ENCODE measurements around the gene UBTF.

UBTF gene

DNA sequence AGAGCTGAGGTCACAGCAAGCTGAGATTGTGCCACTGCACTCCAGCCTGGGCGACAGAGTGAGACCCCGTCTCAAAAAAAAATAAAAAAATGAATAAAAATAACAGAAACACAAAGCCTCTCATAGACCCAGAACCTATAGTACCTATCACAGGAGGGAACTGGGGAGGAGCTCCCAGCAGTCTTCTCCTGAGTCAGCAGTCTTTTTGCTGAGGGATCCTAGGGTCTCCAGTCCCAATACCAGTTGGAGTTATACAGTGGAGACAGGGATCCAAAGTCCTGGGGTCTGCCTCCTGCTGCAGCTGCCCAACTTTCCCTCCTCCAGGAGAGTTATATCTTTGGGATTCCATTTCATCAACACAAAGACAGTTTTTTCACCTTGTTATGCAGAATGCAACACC lies 36.5 kb downstream of the UBTF start:
- Histone ChIP-seq H3K4me2 (ENCODE audit: low read length) (no peak overlapping the region), H3K27me3 (ENCODE audit: control insufficient read depth, insufficient read depth, low read length) (no peaks in the 10 kb centered on the region)

DNA sequence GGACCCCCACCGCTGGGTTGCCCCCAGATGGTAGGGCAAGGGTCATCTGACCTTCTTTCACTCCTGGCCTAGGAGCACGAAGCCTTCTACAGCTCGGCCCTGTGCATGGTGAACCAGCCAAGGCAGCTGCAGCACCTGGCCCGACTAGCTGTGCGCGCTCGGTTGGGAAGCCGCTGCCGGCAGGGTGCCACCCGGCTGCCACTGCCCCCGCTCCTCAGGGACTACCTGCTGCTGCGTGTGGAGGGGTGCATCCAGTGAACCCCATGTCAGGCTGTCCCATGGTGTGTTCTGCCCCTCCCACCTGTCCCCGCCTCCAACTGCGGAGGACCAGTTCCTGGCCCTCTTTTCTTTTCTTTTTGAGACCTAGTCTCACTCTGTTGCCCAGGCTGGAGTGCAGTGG lies 41.3 kb downstream of the UBTF start:
- H2AFZ ChIP-seq: no peak overlapping the region
- H3K79me2 ChIP-seq: no peaks in the 10 kb centered on the region
- no peak overlapping the region for H3K9ac ChIP-seq
- TF ChIP-seq, protein P1, sequence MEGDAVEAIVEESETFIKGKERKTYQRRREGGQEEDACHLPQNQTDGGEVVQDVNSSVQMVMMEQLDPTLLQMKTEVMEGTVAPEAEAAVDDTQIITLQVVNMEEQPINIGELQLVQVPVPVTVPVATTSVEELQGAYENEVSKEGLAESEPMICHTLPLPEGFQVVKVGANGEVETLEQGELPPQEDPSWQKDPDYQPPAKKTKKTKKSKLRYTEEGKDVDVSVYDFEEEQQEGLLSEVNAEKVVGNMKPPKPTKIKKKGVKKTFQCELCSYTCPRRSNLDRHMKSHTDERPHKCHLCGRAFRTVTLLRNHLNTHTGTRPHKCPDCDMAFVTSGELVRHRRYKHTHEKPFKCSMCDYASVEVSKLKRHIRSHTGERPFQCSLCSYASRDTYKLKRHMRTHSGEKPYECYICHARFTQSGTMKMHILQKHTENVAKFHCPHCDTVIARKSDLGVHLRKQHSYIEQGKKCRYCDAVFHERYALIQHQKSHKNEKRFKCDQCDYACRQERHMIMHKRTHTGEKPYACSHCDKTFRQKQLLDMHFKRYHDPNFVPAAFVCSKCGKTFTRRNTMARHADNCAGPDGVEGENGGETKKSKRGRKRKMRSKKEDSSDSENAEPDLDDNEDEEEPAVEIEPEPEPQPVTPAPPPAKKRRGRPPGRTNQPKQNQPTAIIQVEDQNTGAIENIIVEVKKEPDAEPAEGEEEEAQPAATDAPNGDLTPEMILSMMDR (IDR thresholded peaks at IDR 0.05): no peak
- no peaks in the 10 kb centered on the region for H3K36me3 ChIP-seq (ENCODE audit: control insufficient read depth, insufficient read depth, low read length)
- H3K4me3 ChIP-seq (ENCODE audit: low read depth, low read length): no peak overlapping the region
- no peak overlapping the region for H3K4me2 ChIP-seq (ENCODE audit: low read length)
- H3K27ac ChIP-seq: no peak overlapping the region
- H3K27me3 ChIP-seq (ENCODE audit: control insufficient read depth, insufficient read depth, low read length): no peaks in the 10 kb centered on the region
- no peaks in the 10 kb centered on the region for H3K9me3 ChIP-seq (ENCODE audit: control insufficient read depth, low read length)
- no peaks in the 10 kb centered on the region for H3K4me1 ChIP-seq

More for the DNA sequence above, 36.5 kb downstream of the UBTF start:
- H3K4me1 ChIP-seq: peaks cover 12% of the 10 kb centered on the region
- no peak overlapping the region for H3K4me3 ChIP-seq (ENCODE audit: low read depth, low read length)
- H3K27ac ChIP-seq: no peak overlapping the region
- H3K9me3 ChIP-seq (ENCODE audit: control insufficient read depth, low read length): no peaks in the 10 kb centered on the region
- H2AFZ ChIP-seq: no peak overlapping the region
- peaks cover 4% of the 10 kb centered on the region for H3K79me2 ChIP-seq
- H3K9ac ChIP-seq: no peak overlapping the region
- H3K36me3 ChIP-seq (ENCODE audit: control insufficient read depth, insufficient read depth, low read length): no peaks in the 10 kb centered on the region
- TF ChIP-seq, protein P1 (IDR thresholded peaks at IDR 0.05): no peak

DNA sequence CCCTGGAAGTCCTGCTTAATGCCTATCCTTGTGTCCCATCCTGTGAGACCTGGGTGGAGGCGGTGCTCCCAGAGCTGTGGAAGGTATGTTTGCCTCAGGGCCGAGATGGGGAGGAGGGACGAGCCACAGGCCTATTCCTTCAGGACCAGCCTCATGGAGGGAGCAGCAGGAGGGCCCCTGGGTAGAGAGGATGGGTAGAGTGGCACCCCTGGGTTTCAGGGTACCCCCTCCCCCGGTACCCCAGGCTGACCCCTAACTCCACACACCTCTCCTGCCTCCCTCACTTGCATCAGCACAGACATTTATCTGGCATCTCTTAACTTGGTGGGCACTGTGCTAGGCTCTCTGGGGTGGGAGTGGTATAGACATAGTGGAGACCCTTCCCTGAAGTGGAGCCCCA lies 41.8 kb downstream of the UBTF start:
- Histone ChIP-seq H3K4me2 (ENCODE audit: low read length) (no peak overlapping the region), H3K79me2 (no peaks in the 10 kb centered on the region), H3K27me3 (ENCODE audit: control insufficient read depth, insufficient read depth, low read length) (no peaks in the 10 kb centered on the region), H3K4me1 (no peaks in the 10 kb centered on the region), H3K9ac (no peak overlapping the region), H3K27ac (no peak overlapping the region), H2AFZ (no peak overlapping the region), H3K4me3 (ENCODE audit: low read depth, low read length) (no peak overlapping the region), H3K9me3 (ENCODE audit: control insufficient read depth, low read length) (no peaks in the 10 kb centered on the region), H3K36me3 (ENCODE audit: control insufficient read depth, insufficient read depth, low read length) (no peaks in the 10 kb centered on the region)
- TF ChIP-seq, protein P1 (IDR thresholded peaks at IDR 0.05): no peak

DNA sequence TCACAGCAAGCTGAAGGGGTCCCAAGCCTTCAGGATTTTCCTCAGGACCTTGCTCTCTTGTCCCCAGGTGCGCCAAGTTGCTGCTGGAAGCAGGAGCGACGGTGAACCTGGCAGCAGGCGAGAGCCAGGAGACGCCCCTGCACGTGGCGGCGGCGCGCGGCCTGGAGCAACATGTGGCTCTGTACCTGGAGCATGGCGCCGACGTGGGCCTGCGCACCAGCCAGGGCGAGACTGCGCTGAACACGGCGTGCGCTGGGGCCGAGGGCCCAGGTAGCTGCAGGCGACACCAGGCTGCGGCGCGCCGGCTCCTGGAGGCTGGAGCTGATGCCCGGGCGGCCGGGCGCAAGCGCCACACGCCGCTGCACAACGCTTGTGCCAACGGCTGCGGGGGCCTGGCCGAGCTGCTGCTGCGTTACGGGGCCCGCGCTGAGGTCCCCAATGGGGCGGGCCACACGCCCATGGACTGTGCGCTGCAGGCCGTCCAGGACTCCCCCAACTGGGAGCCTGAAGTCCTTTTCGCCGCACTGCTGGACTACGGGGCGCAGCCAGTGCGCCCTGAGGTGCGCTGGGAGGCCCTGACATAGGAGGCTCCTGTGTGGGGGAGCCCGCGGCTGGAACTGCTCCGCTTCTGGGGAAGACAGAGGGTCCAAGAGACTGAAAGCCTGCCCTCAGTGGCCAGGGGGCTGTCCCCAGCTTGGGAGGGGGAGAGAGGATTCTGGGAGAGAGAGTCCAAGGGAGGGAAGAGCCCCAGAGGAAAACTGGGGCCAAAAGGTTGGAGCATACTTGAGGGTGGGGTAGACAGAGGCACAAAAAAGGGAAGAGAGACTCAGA lies 42.6 kb downstream of the UBTF start:
- no peaks in the 10 kb centered on the region for H3K27me3 ChIP-seq (ENCODE audit: control insufficient read depth, insufficient read depth, low read length)
- no peaks in the 10 kb centered on the region for H3K9me3 ChIP-seq (ENCODE audit: control insufficient read depth, low read length)
- no peak overlapping the region for H3K9ac ChIP-seq
- H3K4me2 ChIP-seq (ENCODE audit: low read length): no peak overlapping the region
- TF ChIP-seq, protein P1 (IDR thresholded peaks at IDR 0.05): no peak
- no peaks in the 10 kb centered on the region for H3K4me1 ChIP-seq
- no peaks in the 10 kb centered on the region for H3K79me2 ChIP-seq
- H2AFZ ChIP-seq: no peak overlapping the region
- no peaks in the 10 kb centered on the region for H3K36me3 ChIP-seq (ENCODE audit: control insufficient read depth, insufficient read depth, low read length)
- H3K27ac ChIP-seq: no peak overlapping the region
- H3K4me3 ChIP-seq (ENCODE audit: low read depth, low read length): no peak overlapping the region

DNA sequence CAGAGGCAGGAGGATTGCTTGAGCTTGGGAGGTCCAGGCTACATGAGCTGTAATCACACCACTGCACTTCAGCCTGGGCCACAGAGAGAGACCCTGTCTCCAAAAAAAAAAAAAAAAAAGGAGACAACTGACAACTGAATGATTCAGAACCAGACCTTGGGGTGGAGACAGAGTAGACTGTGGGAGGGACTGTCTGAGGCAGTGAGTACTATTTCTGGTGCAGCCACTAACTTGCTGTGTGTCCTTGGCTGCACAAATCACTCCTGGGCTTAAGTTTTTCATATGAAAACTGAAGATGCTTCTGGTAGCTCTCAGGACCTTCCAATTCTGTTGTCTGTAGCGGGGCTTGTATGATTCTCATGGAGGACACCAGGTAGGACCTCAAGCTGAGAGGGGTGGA lies 43.2 kb downstream of the UBTF start:
- H2AFZ ChIP-seq: no peak overlapping the region
- H3K4me2 ChIP-seq (ENCODE audit: low read length): no peak overlapping the region
- no peak overlapping the region for H3K4me3 ChIP-seq (ENCODE audit: low read depth, low read length)
- H3K79me2 ChIP-seq: no peaks in the 10 kb centered on the region
- no peaks in the 10 kb centered on the region for H3K36me3 ChIP-seq (ENCODE audit: control insufficient read depth, insufficient read depth, low read length)
- no peak overlapping the region for H3K9ac ChIP-seq
- no peaks in the 10 kb centered on the region for H3K4me1 ChIP-seq
- H3K27me3 ChIP-seq (ENCODE audit: control insufficient read depth, insufficient read depth, low read length): no peaks in the 10 kb centered on the region
- no peaks in the 10 kb centered on the region for H3K9me3 ChIP-seq (ENCODE audit: control insufficient read depth, low read length)
- H3K27ac ChIP-seq: no peak overlapping the region
- TF ChIP-seq, protein P1 (IDR thresholded peaks at IDR 0.05): no peak

All from parathyroid adenoma (tissue), 2 donors.